IMR-90 (cell line): ENCODE results near the gene PIGZ. TPM values are rescaled to one million over a fixed set of nuclear protein-coding genes. Genes with fewer than 3 reads are reported as not detected.

Experiments
- ATAC-seq: fragments of 200-7000 bp; cut with Tn5 transposase; 2 replicates; pipeline ENCODE4 v1.9.1; 2020; ENCODE audit warnings: low read depth, mild to moderate bottlenecking, moderate library complexity
- BruUV-seq: library from RNA; stranded (reverse); fragments of 400-500 nt; replicated peaks from 2 replicates; lab custom pipeline; 2021; lab: Mats Ljungman, UMichigan
- CTCF ChIA-PET: fragments of 300-600 bp; formaldehyde crosslinking; extraction: SDS; loops from one replicate; lab custom pipeline; 2021; ENCODE audit warnings: antibody characterized with exemption; lab: Yijun Ruan, JAX
- POLR2A ChIA-PET: fragments of 300-600 bp; sonication (Branson Sonifier 250); formaldehyde crosslinking; loops from one replicate; lab custom pipeline; 2022; ENCODE audit warnings: antibody characterized with exemption; ENCODE audit not compliant: unreplicated experiment; lab: Charles Lee
- DNase-seq: peaks from one replicate; pipeline ENCODE4 v3.0.0; 2013
- H2AFZ ChIP-seq: replicated peaks from 2 replicates; pipeline ENCODE3; 2013; ENCODE audit warnings: low read length, mild to moderate bottlenecking; ENCODE audit not compliant: poor library complexity
- H2AK5ac ChIP-seq: 2 replicates; pipeline ENCODE4 v1.6.1; 2013; ENCODE audit warnings: low read depth, low read length, inconsistent platforms
- H2AK9ac ChIP-seq: replicated peaks from 2 replicates; pipeline ENCODE3; 2013; ENCODE audit warnings: mild to moderate bottlenecking, low read depth, low read length, moderate library complexity; ENCODE audit not compliant: poor library complexity
- H2BK120ac ChIP-seq: 2 replicates; pipeline ENCODE4 v1.6.1; 2013; ENCODE audit warnings: low read depth, low read length, inconsistent platforms
- H2BK15ac ChIP-seq: 3 replicates; pipeline ENCODE4 v1.6.1; 2013; ENCODE audit warnings: low read depth, low read length, inconsistent platforms
- H2BK20ac ChIP-seq: 2 replicates; pipeline ENCODE4 v1.6.1; 2013; ENCODE audit warnings: low read depth, mild to moderate bottlenecking, inconsistent platforms, low read length, moderate library complexity
- H2BK5ac ChIP-seq: 2 replicates; pipeline ENCODE4 v1.6.1; 2013; ENCODE audit warnings: mild to moderate bottlenecking, low read depth, low read length, inconsistent platforms; ENCODE audit not compliant: poor library complexity, severe bottlenecking
- H3K14ac ChIP-seq: replicated peaks from 2 replicates; pipeline ENCODE4 v1.6.1; 2013; ENCODE audit warnings: low read depth, low read length, inconsistent platforms
- H3K18ac ChIP-seq: 2 replicates; pipeline ENCODE4 v1.6.1; 2013; ENCODE audit warnings: low read depth, low read length, control low read depth
- H3K23ac ChIP-seq: 2 replicates; pipeline ENCODE4 v1.6.1; 2013; ENCODE audit warnings: low read depth, low read length, inconsistent platforms
- H3K27ac ChIP-seq: 2 replicates; pipeline ENCODE4 v1.5.1; 2013; ENCODE audit warnings: mild to moderate bottlenecking, control low read depth, low read length; ENCODE audit not compliant: insufficient read depth
- H3K27me3 ChIP-seq: 2 replicates; pipeline ENCODE4 v1.6.1; 2013; ENCODE audit warnings: low read length; ENCODE audit not compliant: control insufficient read depth, insufficient read depth
- H3K36me3 ChIP-seq: 2 replicates; pipeline ENCODE4 v1.6.1; 2013; ENCODE audit warnings: low read length, mixed read lengths; ENCODE audit not compliant: control insufficient read depth, insufficient read depth
- H3K4ac ChIP-seq: 2 replicates; pipeline ENCODE4 v1.6.1; 2013; ENCODE audit warnings: low read depth, low read length, inconsistent platforms
- H3K4me1 ChIP-seq: 2 replicates; pipeline ENCODE4 v1.6.1; 2013; ENCODE audit warnings: low read length, mixed read lengths; ENCODE audit not compliant: control insufficient read depth, insufficient read depth
- H3K4me2 ChIP-seq: 2 replicates; pipeline ENCODE4 v1.6.1; 2013; ENCODE audit warnings: low read depth, mild to moderate bottlenecking, control low read depth, low read length, moderate library complexity
- H3K4me3 ChIP-seq: 2 replicates; pipeline ENCODE4 v1.5.1; 2013; ENCODE audit warnings: low read depth, mild to moderate bottlenecking, control low read depth, low read length, moderate library complexity; ENCODE audit not compliant: insufficient read depth
- H3K56ac ChIP-seq: 2 replicates; pipeline ENCODE4 v1.6.1; 2013; ENCODE audit warnings: low read length, inconsistent platforms; ENCODE audit not compliant: insufficient read depth; ENCODE audit errors: extremely low read depth
- H3K79me1 ChIP-seq, 2 experiments: 2 replicates each; pipeline ENCODE4 v1.6.1; 2013; ENCODE audit warnings: low read length in 2 of 2, inconsistent platforms in 1 of 2, low read depth in 1 of 2
- H3K9ac ChIP-seq: 2 replicates; pipeline ENCODE4 v1.6.1; 2013; ENCODE audit warnings: low read depth, low read length, control low read depth
- H3K9me1 ChIP-seq: 2 replicates; pipeline ENCODE4 v1.6.1; 2013; ENCODE audit warnings: low read length, inconsistent platforms; ENCODE audit not compliant: insufficient read depth
- H3K9me3 ChIP-seq: 2 replicates; pipeline ENCODE4 v1.6.1; 2013; ENCODE audit warnings: low read length; ENCODE audit not compliant: control insufficient read depth, insufficient read depth
- H4K20me1 ChIP-seq: 2 replicates; pipeline ENCODE4 v1.6.1; 2013; ENCODE audit warnings: low read length, inconsistent platforms; ENCODE audit not compliant: insufficient read depth
- H4K5ac ChIP-seq: 2 replicates; pipeline ENCODE4 v1.6.1; 2013; ENCODE audit warnings: mild to moderate bottlenecking, low read depth, low read length, control low read depth
- H4K8ac ChIP-seq, 2 experiments: 2 replicates each; pipeline ENCODE4 v1.6.1; 2013; ENCODE audit warnings: low read depth in 2 of 2, low read length in 2 of 2, control low read depth in 1 of 2, inconsistent platforms in 1 of 2
- H4K91ac ChIP-seq: 2 replicates; pipeline ENCODE4 v1.6.1; 2013; ENCODE audit warnings: low read depth, low read length, inconsistent platforms; ENCODE audit not compliant: insufficient read depth
- BHLHE40 ChIP-seq: fragments of 150-350 bp; IDR thresholded peaks from 2 replicates; pipeline ENCODE4 v1.6.1; 2016; ENCODE audit warnings: mild to moderate bottlenecking, low read depth, low read length
- CEBPB ChIP-seq: IDR thresholded peaks from 2 replicates; pipeline ENCODE4 v1.6.1; 2012; ENCODE audit warnings: low read depth, low read length, improper control_type of control experiment
- CHD1 ChIP-seq: IDR thresholded peaks from 2 replicates; pipeline ENCODE4 v1.6.1; 2012; ENCODE audit warnings: low read depth, low read length, improper control_type of control experiment
- CTCF ChIP-seq: conservative IDR thresholded peaks from 2 replicates; pipeline ENCODE4 v1.5.1; 2012; ENCODE audit warnings: mild to moderate bottlenecking, low read depth, low read length, improper control_type of control experiment
- ELK1 ChIP-seq: fragments of 150-350 bp; IDR thresholded peaks from 2 replicates; pipeline ENCODE4 v1.6.1; 2016; ENCODE audit warnings: low read depth, mild to moderate bottlenecking, low read length, moderate library complexity, borderline replicate concordance
- FOS ChIP-seq: fragments of 150-350 bp; IDR thresholded peaks from 2 replicates; pipeline ENCODE4 v1.6.1; 2016; ENCODE audit warnings: low read depth, low read length
- MAFK ChIP-seq: IDR thresholded peaks from 2 replicates; pipeline ENCODE4 v1.6.1; 2012; ENCODE audit warnings: low read depth, low read length, improper control_type of control experiment
- MAZ ChIP-seq: IDR thresholded peaks from 2 replicates; pipeline ENCODE4 v1.6.1; 2012; ENCODE audit warnings: low read depth, mild to moderate bottlenecking, low read length, improper control_type of control experiment, moderate library complexity, borderline replicate concordance
- MXI1 ChIP-seq: IDR thresholded peaks from 2 replicates; pipeline ENCODE4 v1.6.1; 2012; ENCODE audit warnings: low read depth, mild to moderate bottlenecking, low read length, moderate library complexity, borderline replicate concordance
- NFE2L2 ChIP-seq: fragments of 150-350 bp; IDR thresholded peaks from 2 replicates; pipeline ENCODE4 v1.6.1; 2016; ENCODE audit warnings: low read depth, mild to moderate bottlenecking, low read length
- POLR2A ChIP-seq: IDR thresholded peaks from 2 replicates; pipeline ENCODE4 v1.6.1; 2012; ENCODE audit warnings: mild to moderate bottlenecking, low read depth, low read length
- RAD21 ChIP-seq: IDR thresholded peaks from 2 replicates; pipeline ENCODE4 v1.6.1; 2012; ENCODE audit warnings: low read length, improper control_type of control experiment
- RCOR1 ChIP-seq: IDR thresholded peaks from 2 replicates; pipeline ENCODE4 v1.6.1; 2012; ENCODE audit warnings: mild to moderate bottlenecking, low read length, improper control_type of control experiment; ENCODE audit not compliant: insufficient replicate concordance
- RFX5 ChIP-seq: IDR thresholded peaks from 2 replicates; pipeline ENCODE4 v1.8.0; 2012; ENCODE audit warnings: low read depth, mild to moderate bottlenecking, low read length, moderate library complexity
- SMC3 ChIP-seq: fragments of 150-350 bp; IDR thresholded peaks from 2 replicates; pipeline ENCODE4 v1.6.1; 2016; ENCODE audit warnings: low read depth, mild to moderate bottlenecking, antibody characterized with exemption, low read length, moderate library complexity
- USF2 ChIP-seq: fragments of 150-350 bp; IDR thresholded peaks from 2 replicates; pipeline ENCODE4 v1.6.1; 2017; ENCODE audit warnings: mild to moderate bottlenecking, antibody characterized with exemption, low read length, low read depth
- WGBS, 2 experiments: methylation state at CpG; one replicate each; pipeline versions ENCODE4 v1.1.5 to v1.1.7; 2013; ENCODE audit warnings: missing lambda C conversion rate in 2 of 2; ENCODE audit not compliant: insufficient read length in 1 of 2; ENCODE audit errors: extremely low coverage in 2 of 2; 5-methylcytosine and 5-hydroxymethylcytosine counted together
- dilution Hi-C: fragments of 300-500 bp; cut with HindIII; formaldehyde crosslinking; loops from one replicate; pipeline ENCODE4 v1.14.3; 2018; ENCODE audit warnings: low sequenced_read_pairs; ENCODE audit not compliant: unreplicated experiment
- in situ Hi-C: fragments of 300-500 bp; cut with MboI; formaldehyde crosslinking; loops from 3 replicates; pipeline ENCODE4 v1.14.3; 2019; ENCODE audit warnings: low sequenced_read_pairs, inconsistent platforms, mixed read lengths
- intact Hi-C: fragments of 100-400 bp; cut with micrococcal nuclease; formaldehyde crosslinking; loops from 2 replicates; pipeline ENCODE4 v1.10.0; 2022
- polyA plus RNA-seq, 3 experiments: library from polyadenylated mRNA; depleted of rRNA; stranded (reverse); fragments of >200 nt; gene quantifications; 2 replicates each; pipeline ENCODE4 v1.2.3, GENCODE V29; 2012; ENCODE audit warnings: low replicate concordance in 1 of 3
- total RNA-seq: library from RNA; depleted of rRNA; stranded (reverse); fragments of >200 nt; gene quantifications from 2 replicates; pipeline ENCODE4 v1.2.3, GENCODE V29; 2012

Gene PIGZ
- total and polyA plus RNA-seq, 2 of the 4 experiments (the other 2 are of a cell fraction) = 0.18 to 0.86 TPM

- in situ Hi-C loops = loop anchor here (25.0 kb wide), 1 partner anchor 339 kb away; no protein-coding TSS in a partner anchor
Measured at GRCh38 chr3:196951371-196951770, 17.3 kb downstream of the PIGZ start.

More at GRCh38 chr3:196951371-196951770, 17.3 kb downstream of the PIGZ start:
- Histone ChIP-seq H3K56ac (no peak overlapping the region), H2BK120ac (no peak overlapping the region), H4K20me1 (no peaks in the 10 kb centered on the region), H2BK5ac (no peak overlapping the region), H3K27ac (no peak overlapping the region), H3K4ac (no peak overlapping the region), H4K5ac (no peak overlapping the region), H4K91ac (no peak overlapping the region), H3K79me1 (no peaks in the 10 kb centered on the region), H3K9ac (no peak overlapping the region), H3K18ac (no peak overlapping the region), H3K9me1 (no peaks in the 10 kb centered on the region), H3K27me3 (peaks cover 26% of the 10 kb centered on the region), H3K4me3 (no peak overlapping the region), H2BK15ac (no peak overlapping the region), H2AK9ac (no peak overlapping the region), H3K4me1 (no peaks in the 10 kb centered on the region; the same call in 1 of the 2 replicates), H4K8ac (no peak overlapping the region), H3K4me2 (no peak overlapping the region), H2AK5ac (no peak overlapping the region), H3K9me3 (no peaks in the 10 kb centered on the region), H3K14ac (no peak overlapping the region), H2AFZ (no peak overlapping the region), H3K23ac (no peak overlapping the region), H3K36me3 (no peaks in the 10 kb centered on the region), H2BK20ac (no peak overlapping the region)
- CTCF ChIA-PET = no interaction called here
- 86% methylated on average over 1 of the region's 3 CpGs; no CpG with 5 or more reads in 1 of the 2 experiments for WGBS, 2 experiments
- POLR2A ChIA-PET = no interaction called here
- no TSS peak for BruUV-seq
- intact Hi-C loops = no loop called here
- DNase-seq (no peak), ATAC-seq (no peak)
- TF ChIP-seq POLR2A = no peak
- no peak for TF ChIP-seq USF2
- TF ChIP-seq RFX5 = no peak
- TF ChIP-seq ELK1 = no peak
- TF ChIP-seq RCOR1 = no peak
- TF ChIP-seq SMC3 = no peak
- no peak for TF ChIP-seq MAFK
- TF ChIP-seq CEBPB = no peak
- TF ChIP-seq MAZ = no peak
- no peak for TF ChIP-seq NFE2L2
- no peak for TF ChIP-seq CTCF
- no peak for TF ChIP-seq CHD1
- TF ChIP-seq BHLHE40 = no peak
- TF ChIP-seq RAD21 = no peak
- no peak for TF ChIP-seq MXI1
- no peak for TF ChIP-seq FOS
- dilution Hi-C loops = no loop called here
